HG03342 (cell line): Measurements from ENCODE around the gene PHACTR1.
A peak's percentile ranks its signal among the peaks of the same experiment; 100 is the strongest.

ENCODE experiments used
- ATAC-seq: cut with Tn5 transposase; IDR thresholded peaks from one replicate; pipeline ENCODE4 v1.9.1; 2021; ENCODE audit warnings: mild to moderate bottlenecking, moderate library complexity; ENCODE audit not compliant: unreplicated experiment

Gene PHACTR1

DNA sequence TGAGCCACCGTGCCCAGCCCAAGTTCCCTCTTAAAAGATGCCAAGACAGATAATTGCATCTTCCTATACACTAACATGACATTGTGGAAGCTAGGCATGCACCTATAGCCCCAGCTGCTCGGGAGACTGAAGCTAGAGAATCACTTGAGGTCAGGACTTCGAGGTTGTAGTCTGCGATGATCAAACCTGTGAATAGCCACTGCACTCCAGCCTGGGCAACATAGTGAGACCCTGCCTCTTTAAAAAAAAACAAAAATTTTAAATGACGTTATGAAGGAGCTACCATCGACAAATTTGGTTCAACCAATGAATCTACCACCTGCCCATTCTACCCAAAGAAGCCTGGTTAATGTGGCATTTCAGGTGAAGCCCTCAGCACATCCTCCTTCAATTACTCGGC, 531.1 kb downstream of the PHACTR1 start:
- ATAC-seq = no peak

DNA sequence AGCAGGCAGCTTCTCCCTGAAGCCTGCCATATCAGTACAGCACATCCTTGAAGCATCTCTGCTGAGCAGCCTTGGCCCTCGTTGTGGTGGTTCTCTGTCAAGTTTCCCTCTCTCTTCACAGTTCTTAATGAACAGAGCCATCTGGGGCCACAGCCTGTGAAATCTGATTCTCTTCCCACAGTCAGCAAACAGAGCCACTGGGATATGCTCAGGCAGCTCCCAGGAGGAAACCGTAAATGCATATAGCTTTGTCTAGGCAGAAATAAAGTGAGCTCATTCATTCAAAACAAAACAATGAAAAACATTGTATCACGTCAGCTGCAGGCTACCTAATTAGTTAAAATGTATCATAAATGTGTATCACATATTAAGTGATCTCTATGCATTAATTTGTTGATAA, 531.5 kb downstream of the PHACTR1 start:
- no peak for ATAC-seq

DNA sequence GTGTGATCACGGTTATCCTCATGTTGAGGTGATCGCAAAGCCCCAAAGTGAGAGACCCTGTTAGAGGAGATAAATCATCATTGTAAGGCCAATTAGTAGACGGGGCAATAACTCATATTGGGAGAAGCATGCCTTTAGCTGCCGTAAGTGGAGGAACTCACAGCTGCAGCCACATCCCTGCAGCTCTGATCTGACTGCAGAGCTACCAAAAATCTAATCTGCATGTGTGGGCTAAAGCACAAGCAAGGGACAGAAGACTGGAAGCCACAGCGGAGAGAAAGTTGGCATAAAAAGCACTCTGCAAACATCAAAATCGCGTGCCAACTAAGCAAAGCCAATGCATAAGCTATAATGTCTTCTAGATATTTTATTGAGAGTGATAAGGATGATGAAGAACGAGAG, 532.0 kb downstream of the PHACTR1 start:
- no peak for ATAC-seq

DNA sequence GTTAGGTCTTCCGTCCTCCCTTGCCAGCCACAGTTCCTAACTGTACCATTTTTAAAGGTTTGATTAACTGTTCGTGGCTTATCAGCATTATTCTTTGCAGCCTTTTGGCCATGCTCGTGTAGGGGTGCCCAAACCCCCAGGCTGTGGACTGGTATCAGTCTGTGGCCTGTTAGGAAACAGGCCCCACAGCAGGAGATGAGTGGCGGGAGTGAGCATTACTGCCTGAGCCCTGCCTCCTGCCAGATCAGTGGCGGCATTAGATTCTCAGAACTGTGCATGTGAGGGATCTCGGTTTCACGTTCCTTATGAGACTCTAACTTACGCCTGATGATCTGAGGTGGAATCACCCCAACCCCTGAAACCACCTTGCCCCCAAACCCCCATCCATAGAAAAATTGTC, 532.4 kb downstream of the PHACTR1 start:
- ATAC-seq = no peak

DNA sequence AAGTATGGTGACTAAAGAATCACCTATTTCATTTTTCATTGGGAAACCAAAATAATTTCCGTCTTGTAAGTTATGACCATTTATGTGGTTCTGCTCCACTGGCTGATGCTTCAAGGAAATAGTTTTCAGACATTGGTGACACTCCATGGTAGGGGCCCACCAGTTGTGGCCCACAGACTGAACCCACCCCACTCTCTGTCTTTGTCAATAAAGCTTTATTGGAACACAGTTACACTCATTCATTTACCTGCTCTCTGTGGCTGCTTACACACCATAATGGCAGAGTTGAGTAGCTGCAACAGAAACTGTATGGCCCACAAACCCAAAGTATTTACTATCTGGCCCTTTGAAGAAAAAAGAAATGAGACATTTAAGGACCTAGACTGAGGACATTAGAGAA, 533.2 kb downstream of the PHACTR1 start:
- ATAC-seq = no peak

DNA sequence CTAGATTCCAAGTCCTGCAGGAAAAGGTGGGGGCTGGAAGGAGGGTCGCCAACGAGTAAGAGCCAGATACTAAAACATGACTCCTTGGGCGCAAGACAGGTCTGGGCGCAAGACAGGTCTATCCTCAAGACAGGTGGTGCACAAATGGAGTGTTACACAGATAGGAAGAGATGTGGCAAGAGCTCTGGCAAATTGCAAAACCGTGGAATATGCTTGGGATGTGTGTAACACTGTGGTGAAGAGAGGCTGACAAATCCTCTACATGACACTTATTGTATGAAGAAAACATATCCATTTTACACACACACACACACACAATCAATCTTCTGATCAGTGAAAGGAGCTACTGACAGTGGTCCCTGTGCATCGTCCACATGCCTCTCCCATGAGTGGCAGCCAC, 534.1 kb downstream of the PHACTR1 start:
- no peak for ATAC-seq

DNA sequence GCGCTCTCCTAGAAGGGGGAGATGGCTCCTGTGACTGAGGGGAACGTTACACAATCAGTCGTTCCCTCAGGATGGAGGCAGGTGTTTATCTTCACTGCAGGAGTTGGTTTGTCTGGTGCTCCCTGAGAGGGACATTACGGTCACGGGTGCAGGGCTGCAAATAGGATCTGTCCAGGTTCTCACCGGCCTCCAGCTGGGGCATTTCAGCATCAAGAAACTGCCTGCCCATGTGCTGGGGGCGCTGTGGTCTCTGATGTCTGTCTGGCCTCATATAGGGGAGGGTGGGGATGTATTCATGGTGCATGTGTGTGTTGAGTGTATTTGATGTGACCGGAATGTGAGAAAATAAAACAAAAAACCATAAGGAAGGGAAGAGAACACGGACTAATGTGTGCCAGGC, 534.7 kb downstream of the PHACTR1 start:
- ATAC-seq = no peak

DNA sequence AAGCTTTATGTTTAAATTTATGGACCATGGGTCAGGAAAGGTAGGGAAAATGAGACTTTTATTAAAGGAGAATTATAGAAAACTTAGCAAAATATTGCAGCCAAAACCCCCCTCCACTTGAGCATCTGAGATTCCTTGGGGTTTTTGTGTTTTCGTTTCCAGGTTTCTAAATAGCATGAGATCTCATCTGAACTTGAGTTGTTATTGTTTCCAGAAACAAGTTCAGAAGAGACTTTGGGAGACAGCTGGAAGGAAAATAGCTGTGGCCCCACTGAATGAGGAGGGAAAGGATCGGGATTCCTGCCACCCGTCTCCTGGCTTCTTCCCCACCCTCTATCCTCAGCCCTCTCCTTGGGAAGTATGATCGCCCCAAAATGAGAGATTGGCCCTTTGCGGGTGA, 536.2 kb downstream of the PHACTR1 start:
- no peak for ATAC-seq

DNA sequence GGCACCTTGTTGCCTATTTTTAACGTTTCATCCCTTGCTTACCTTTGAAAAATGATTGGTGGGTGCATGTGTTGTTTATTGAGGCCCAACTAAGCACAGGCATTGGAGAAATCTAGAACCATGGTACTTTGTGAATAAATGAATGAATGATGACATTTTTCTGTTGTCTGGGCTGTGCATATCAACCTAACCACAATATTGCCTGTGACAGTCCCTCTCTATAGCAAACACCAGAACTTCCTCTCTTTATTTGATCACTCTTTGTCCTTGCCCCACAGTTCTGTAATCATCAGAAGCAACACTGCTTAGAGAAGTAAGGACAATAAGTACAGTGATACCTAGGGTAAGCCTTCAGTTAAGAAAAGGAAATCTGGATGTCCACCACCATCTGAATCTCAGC, 536.7 kb downstream of the PHACTR1 start:
- ATAC-seq = no peak

DNA sequence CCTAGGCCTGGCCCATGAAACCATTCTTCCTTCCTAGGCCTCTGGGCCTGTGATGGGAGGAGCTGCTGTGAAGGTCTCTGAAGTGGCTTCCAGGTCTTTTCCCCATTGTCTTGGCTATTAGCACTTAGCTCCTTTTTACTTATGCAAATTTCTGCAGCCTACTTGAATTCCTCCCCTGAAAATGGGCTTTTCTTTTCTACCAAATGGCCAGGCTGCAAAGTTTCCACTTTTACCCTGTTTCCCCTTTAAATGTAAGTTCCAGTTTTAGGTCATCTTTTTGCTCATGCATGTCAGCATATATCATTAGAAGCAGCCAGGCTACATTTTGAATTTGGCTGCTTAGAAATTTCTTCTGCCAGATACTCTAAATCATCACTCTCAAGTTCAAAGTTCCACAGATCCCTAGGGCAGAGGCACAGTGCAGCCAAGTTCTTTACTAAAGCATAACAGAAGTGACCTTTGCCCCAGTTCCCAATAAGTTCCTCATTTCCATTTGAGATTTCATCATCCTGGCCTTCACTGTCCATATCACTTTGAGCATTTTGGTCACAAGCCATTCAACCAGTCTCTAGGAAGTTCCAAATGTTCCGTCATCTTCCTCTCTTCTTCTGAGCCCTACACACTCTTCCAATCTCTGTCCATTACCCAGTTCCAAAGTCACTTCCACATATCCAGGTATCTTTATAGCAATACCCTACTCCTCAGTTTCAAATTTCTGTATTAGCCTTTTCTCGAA, 539.9 kb downstream of the PHACTR1 start:
- no peak for ATAC-seq

DNA sequence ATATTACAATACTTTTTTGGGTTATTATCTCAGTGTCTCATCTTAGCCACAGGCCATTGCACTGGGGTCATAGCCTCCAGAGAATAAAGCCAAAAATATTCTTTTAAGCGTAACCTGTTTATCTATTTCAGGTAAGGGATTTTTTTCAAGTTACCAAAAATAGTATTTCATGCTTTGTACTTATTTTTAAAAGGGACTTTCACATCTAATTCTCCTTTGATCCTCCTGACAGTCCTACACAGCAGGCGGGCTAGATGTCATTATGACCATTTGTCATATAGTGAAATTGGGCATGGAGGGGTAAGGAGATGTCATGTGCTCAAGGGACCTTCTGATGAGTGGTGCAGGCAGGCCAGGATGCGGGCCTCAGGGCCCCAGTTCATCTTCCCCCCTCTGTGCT, 542.8 kb downstream of the PHACTR1 start:
- ATAC-seq = no peak

DNA sequence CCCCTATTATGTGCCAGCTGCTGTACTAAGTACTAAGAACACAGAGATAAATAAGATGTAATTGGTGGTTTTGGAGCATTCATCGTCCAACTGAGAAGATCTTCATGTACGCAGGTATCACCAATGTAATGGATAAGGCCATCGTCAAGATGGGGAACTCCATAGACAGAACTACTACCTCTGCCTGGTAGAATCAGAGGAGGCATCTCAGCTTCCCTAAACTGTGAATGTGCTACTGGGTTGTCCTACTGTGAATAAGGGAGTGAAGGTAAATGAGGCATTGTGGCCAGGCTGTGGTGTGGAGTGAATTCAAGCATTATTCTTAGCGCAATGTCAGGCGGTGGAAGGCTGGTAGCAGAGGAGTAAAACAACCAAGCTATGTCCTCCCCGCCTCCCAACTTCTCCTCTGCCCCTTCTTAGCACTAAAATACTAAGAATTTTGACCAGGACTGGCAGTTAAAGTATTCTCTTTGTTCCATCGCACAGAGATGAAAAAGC, 543.6 kb downstream of the PHACTR1 start:
- no peak for ATAC-seq

DNA sequence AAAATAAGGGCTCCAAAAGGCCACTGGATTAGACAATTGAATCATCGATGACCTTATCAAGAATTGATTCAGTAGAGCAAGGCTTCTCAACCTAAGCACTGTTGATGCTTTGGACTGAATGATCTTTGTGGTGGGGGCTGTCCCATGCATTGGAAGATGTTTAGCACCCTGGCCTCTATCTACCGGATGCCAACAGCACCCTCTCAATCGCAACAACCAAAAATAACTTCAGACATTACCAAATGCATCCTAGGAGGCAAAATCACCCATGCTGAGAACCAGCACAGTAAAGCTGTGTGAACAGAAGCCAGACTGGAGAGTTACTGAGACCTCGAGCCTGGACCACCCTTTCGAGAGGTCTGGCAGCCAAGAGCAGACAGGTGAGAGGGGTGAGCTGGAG, 544.3 kb downstream of the PHACTR1 start:
- ATAC-seq = peak; percentile 20

DNA sequence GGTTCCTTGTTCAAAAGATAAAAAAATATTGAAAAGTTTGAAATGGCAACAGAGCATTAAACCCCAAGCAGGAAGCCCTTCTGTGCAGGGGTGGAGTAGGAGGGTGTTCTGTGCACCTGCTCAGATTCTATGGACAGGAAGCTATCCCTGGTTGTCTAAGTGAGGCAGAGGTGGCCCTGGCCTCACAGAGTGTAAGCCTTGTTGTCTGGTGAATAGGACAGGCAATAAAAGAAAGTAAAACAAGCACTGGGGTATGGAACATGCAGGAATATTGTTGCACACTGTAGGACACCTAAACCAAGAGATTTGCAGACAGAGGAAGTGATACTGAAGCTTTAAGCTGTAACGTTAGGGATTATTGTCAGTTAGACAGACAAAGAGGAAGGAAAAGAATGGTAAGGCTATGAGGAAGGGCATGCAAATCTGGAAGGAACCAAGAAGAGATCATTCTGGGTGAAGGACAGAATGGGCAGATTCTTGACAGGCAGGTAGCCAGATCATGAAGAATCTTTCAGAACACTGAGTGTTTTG, 545.0 kb downstream of the PHACTR1 start:
- peak; percentile 62 for ATAC-seq

DNA sequence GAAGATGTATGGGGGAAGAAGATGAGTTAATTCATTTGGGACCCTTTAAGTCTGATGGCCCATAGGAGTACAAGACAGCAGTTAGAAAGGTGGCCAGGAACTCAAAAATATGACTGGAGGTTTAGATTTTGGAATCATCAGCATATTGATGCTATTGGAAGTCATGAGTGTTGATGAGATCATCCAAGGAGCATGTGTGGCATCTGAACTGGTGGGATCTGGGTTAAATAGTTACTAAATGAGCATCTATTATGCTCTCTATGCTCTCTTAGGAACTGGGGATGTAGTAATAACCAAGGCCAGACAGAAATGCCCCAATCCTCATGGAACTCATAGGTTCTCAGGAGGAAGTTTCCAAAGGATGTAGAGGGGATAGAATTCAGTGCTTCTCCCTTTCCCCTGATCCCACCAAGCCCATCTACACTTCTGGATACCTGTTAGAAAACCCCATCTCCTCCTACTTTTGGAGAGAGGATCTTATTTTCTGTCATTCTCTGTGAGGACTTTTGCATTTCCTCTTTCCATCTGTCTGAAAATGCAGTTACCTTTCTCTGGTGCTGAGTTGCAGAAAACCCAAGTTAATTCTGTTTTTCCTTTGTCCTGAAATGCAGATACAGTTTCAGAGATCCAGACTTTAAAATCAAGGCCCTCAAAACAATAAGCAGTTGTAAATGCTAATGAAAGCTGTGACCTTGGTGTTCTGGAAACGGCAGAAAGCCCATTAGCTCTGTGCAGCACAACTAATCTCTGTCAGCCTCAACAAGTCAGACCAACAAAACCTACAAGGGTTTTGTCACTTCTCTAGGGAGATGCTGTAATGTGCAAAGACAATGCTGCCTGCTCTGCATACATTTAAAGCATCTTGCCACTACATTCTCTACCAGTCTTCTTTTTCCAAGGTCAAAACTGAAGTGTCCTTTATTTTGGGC, 546.0 kb downstream of the PHACTR1 start:
- ATAC-seq = no peak

DNA sequence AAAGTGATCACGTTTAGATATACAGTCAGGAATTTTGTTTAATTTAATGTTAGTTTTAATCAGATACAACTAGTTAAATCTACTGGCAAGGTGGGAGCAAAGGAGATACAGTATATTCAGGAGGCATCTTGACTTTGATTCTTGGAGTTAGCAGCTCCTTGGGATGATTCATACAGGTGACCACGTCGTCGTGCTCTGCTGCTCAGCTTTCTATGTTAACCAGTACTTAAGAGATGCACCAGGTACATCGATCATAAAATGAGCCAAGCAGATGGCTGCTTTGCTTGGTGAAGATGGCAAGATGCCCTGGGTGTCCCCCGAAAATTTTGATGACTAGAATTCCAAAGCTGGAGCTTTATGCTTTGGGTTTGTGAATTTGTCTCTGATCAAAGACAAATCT, 547.1 kb downstream of the PHACTR1 start:
- no peak for ATAC-seq

DNA sequence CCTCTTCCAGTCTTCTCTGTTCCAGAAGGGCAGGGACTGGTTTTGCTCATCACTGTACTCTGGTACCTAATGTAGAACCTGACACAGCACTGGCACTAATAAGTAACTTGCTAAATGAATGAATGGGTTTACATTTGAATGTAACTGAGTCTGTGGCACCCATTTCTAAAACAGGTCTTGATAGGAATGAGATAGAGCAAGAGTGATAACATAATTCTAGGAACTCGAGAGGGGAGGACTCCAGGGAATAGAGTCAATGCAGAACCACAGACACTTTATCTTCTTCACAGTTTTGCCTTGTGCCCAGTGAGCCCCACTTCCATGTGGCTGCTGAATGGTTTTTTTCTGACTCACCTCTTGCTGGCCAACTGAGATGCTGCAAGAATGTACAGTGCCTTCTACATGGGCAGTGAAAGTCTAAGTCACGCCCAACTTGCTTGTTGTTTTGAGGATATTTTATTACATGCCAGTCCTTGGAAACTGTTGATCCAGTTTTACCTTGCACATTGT, 550.6 kb downstream of the PHACTR1 start:
- ATAC-seq = no peak

DNA sequence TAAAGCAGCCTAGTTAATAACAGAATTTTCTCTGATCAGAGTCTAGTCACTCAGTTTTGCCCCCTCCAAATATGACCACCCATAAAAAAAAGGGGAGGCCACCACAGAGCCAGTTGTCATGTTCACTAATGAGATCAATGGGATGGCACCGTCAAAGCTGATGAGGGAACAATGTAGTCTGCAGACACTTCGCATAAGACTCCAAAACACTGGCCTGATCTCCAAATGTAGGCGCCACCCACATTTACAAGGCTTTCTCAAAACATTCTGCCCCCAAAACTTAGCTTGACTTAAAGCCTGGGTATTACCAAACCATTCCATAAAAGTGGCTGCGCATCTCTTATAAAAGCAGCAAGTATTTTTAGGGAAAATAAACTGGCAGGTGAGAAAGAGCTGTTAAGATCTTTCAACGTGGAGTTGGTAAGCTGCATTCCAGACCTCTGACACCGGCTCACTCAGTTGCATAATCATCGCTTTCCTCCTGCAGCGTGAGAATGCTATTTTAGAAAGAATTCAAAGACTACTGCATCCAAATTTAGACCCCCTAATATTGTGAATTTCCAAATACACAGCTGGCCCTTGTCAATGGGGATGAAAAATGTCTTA, 552.4 kb downstream of the PHACTR1 start:
- ATAC-seq = no peak

DNA sequence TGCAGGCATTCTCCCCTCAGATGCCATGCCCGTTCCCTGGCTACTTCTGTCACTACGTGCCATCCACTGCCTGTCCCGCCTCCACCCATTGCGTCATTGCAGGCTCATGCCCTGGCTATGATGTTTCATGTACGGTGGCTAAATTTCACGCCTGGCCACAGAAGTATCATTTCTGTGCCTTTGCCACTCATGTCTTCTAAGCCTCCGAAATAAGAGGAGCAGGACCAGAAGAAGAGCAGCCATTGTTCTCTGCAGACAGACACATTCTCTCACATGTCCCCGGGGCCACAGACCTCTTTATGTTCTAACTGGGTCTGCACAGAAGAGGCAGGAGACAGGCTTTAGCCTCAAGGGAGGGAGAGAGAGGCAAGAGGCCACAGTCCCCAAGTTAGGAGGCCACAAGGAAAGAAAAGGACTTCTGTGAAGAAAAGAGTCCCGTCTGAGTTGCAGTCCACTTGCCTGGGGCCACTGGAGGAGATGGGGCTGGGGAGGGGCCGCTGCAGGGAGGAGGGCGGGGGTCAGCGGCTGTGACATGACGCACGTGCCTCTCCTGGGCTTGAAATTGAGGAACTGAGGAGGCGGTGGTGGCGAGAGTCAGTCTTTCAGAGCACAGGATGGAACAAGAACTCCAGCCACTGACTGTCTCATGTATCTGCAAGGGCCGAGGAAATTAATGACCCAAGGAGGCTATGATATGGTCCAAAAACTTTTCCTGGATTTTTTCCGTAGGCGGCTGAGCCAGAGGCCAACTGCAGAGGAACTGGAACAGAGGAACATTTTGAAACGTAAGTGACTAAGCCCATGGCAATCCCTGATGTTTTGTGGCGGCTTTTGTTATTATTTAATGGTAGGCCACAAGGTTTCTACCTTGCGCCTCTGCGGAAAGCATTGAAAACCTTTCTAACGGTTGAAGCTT, 555.8 kb downstream of the PHACTR1 start:
- peak; percentile 61 for ATAC-seq
